Activated B cell treated with CpG ODN at 0.5 μM for 24 hours (primary cell): ENCODE data around the gene WDR64. TPM values are rescaled to one million over a fixed set of nuclear protein-coding genes. Genes with fewer than 3 reads are reported as not detected.
A peak's percentile ranks its signal among the peaks of the same experiment; 100 is the strongest.

ENCODE experiments used
- ATAC-seq: fragments of 200-7000 bp; cut with Tn5 transposase; one replicate; pipeline ENCODE4 v1.10.0; 2021; ENCODE audit warnings: low read depth, mild to moderate bottlenecking, moderate library complexity
- CTCF ChIA-PET: fragments of 350-600 bp; sonication (Branson Sonifier 250); formaldehyde crosslinking; loops from one replicate; lab custom pipeline; 2021; ENCODE audit warnings: antibody characterized with exemption; lab: Charles Lee
- POLR2A ChIA-PET: fragments of 350-600 bp; sonication (Branson Sonifier 250); formaldehyde crosslinking; loops from one replicate; lab custom pipeline; 2021; ENCODE audit warnings: antibody characterized with exemption; lab: Charles Lee
- DNase-seq: peaks from one replicate; pipeline ENCODE4 v3.0.0; 2022
- H3K27ac Mint-ChIP-seq: one replicate; pipeline ENCODE4 v1.8.0; 2020; ENCODE audit warnings: mixed read lengths
- H3K27me3 Mint-ChIP-seq: one replicate; pipeline ENCODE4 v1.8.0; 2021; ENCODE audit warnings: mixed read lengths
- H3K36me3 Mint-ChIP-seq: one replicate; pipeline ENCODE4 v1.8.0; 2021; ENCODE audit warnings: low read depth, mixed read lengths
- H3K4me1 Mint-ChIP-seq: one replicate; pipeline ENCODE4 v1.8.0; 2021; ENCODE audit warnings: mixed read lengths
- H3K4me3 Mint-ChIP-seq: one replicate; pipeline ENCODE4 v1.8.0; 2020; ENCODE audit warnings: mild to moderate bottlenecking, mixed read lengths
- H3K9me3 Mint-ChIP-seq: one replicate; pipeline ENCODE4 v1.8.0; 2020; ENCODE audit warnings: mixed read lengths
- intact Hi-C: fragments of 100-400 bp; cut with micrococcal nuclease; formaldehyde crosslinking; loops from one replicate; pipeline ENCODE4 v1.15.1; 2024
- total RNA-seq: library from RNA; stranded (reverse); gene quantifications from 2 replicates; pipeline ENCODE4 v1.2.3, GENCODE V29; 2022
- TF ChIP-seq, protein P1 (sequence below): fragments of 200-600 bp; IDR thresholded peaks from one replicate; pipeline ENCODE4 v1.8.0; 2022; ENCODE audit warnings: antibody characterized with exemption, mild to moderate bottlenecking

The WDR64 gene
- total RNA-seq, 1 donor from 2014 or later, result 0.58 TPM

DNA sequence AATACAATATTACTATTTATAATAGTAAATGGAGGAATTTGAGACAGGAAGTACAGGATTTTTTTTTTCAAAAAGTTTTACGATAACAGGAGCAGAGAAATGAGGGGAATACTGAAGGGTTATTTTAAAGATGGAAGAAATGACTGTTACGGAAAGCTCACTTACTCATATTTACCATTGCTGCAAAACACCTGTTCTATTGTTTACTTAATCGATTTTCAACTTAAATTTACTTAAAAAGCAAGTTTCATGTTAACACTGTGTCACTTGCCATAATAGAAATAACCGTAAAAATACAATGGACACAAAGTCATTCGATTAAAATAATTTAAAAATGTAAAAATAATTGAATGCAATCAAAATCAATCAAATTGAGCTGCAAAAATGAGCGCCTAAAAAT is 192.5 kb downstream of the WDR64 start:
- peaks cover 2% of the 10 kb centered on the region for H3K36me3 Mint-ChIP-seq
- ATAC-seq (no peak), DNase-seq (no peak)
- ChIA-PET POLR2A (no interaction called here), CTCF (no interaction called here)
- H3K9me3 Mint-ChIP-seq, result no peaks in the 10 kb centered on the region
- H3K4me1 Mint-ChIP-seq, result peaks cover 24% of the 10 kb centered on the region
- intact Hi-C loops, result no loop called here
- H3K27ac Mint-ChIP-seq, result no peak overlapping the region
- no peaks in the 10 kb centered on the region for H3K27me3 Mint-ChIP-seq
- TF ChIP-seq, protein P1, sequence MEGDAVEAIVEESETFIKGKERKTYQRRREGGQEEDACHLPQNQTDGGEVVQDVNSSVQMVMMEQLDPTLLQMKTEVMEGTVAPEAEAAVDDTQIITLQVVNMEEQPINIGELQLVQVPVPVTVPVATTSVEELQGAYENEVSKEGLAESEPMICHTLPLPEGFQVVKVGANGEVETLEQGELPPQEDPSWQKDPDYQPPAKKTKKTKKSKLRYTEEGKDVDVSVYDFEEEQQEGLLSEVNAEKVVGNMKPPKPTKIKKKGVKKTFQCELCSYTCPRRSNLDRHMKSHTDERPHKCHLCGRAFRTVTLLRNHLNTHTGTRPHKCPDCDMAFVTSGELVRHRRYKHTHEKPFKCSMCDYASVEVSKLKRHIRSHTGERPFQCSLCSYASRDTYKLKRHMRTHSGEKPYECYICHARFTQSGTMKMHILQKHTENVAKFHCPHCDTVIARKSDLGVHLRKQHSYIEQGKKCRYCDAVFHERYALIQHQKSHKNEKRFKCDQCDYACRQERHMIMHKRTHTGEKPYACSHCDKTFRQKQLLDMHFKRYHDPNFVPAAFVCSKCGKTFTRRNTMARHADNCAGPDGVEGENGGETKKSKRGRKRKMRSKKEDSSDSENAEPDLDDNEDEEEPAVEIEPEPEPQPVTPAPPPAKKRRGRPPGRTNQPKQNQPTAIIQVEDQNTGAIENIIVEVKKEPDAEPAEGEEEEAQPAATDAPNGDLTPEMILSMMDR, result no peak
- no peak overlapping the region for H3K4me3 Mint-ChIP-seq

DNA sequence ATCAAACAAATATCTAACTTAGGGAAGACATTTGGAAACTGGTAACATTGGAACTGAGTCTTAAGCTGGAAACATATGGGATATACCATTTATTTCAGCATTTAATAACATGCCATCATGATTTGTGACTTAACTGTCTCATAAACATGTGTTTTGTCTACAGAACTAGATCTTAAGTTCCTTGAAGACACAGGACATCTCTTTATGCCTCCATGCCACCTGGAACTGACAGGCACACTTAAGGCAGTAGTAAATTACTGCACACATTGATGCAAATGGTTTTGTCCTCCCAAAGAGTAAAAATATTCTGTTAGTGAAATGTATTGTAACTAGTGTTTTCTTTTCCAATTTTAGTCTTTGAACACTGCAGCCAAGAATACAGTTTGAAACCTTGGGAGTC is 194.3 kb downstream of the WDR64 start:
- Mint-ChIP-seq H3K36me3 (peaks cover 2% of the 10 kb centered on the region), H3K4me1 (peaks cover 15% of the 10 kb centered on the region), H3K27me3 (no peaks in the 10 kb centered on the region), H3K27ac (no peak overlapping the region), H3K4me3 (no peak overlapping the region), H3K9me3 (no peaks in the 10 kb centered on the region)
- TF ChIP-seq, protein P1, result no peak
- ChIA-PET POLR2A (interaction anchor here (1.9 kb wide), 1 partner anchor 327 kb away, joined by 6 read pairs; the partner anchor contains the start of gene FH), CTCF (interaction anchor here (1.0 to 1.7 kb wide), 3 partner anchors 14 to 235 kb away, joined by 3 to 7 read pairs (median 4); no protein-coding TSS in a partner anchor)
- ATAC-seq (no peak), DNase-seq (no peak)
- intact Hi-C loops, result loop anchor here (2.0 kb wide), 2 partner anchors 50 to 1408 kb away; partner anchors contain the start of gene CEP170

DNA sequence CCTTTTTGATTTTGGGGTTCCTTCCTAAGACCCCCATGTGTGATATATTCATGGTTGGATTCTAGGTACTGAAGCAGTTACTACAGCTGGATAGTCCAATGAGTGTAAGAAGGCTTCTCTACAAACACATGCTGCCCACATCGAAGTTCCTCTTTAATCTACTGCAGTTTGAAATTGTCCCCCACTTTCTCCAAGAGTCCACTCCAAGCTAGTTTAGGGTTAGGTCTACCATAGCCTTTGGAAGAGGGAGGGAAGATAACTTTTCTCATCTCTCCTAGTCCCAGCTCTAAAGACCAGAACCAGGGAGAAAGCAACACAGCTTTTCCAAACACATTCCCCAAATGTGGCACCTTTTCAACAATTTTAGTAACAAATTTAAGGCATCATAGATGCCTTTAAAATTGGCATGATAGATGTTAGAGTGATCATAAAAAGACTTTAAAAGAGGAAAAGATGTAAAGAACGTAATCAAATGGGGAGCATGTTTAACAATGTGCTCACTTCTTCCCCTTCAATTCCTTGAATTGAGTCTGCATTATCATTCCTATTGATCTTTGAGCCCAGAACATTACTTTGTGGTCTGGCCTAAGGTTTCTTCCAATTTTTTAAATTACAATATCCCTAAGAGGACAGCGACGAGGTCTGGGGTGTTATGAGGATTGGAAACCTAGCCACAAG is 194.9 kb downstream of the WDR64 start:
- ATAC-seq (no peak), DNase-seq (no peak)
- TF ChIP-seq, protein P1, result no peak
- Mint-ChIP-seq H3K9me3 (no peaks in the 10 kb centered on the region), H3K27me3 (no peaks in the 10 kb centered on the region), H3K4me3 (peak overlapping the region; percentile 100), H3K4me1 (peaks cover 15% of the 10 kb centered on the region), H3K27ac (peak overlapping the region; percentile 99), H3K36me3 (peaks cover 2% of the 10 kb centered on the region)
- POLR2A ChIA-PET, result interaction anchor here (0.6 to 1.9 kb wide), 4 partner anchors 207 to 1612 kb away, joined by 3 to 8 read pairs (median 7); partner anchors contain the start of genes CHML, FH and OPN3
- intact Hi-C loops, result loop anchor here (1.0 to 2.0 kb wide), 8 partner anchors 50 to 1408 kb away; partner anchors contain the start of genes CEP170, CHML, FH and OPN3
- CTCF ChIA-PET, result interaction anchor here (0.7 to 1.7 kb wide), 6 partner anchors 15 to 236 kb away, joined by 3 to 7 read pairs (median 4); partner anchors contain the start of gene MAP1LC3C

DNA sequence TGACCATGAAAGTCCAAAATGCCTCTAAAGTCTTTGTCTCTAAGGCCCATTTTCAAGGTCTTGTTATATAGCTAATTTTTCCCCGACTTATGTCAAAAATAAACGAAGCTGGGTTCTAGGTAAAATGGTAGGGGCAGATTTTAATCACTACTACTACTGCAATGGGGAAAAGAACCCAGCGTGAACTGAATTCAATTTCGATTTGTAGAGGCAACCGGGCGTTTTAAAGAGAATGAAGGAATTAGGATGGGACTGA is 195.4 kb downstream of the WDR64 start:
- ATAC-seq (no peak), DNase-seq (no peak)
- H3K36me3 Mint-ChIP-seq, result peaks cover 2% of the 10 kb centered on the region
- intact Hi-C loops, result loop anchor here (1.0 to 2.0 kb wide), 8 partner anchors 49 to 1407 kb away; partner anchors contain the start of genes CEP170, CHML, FH and OPN3
- H3K4me3 Mint-ChIP-seq, result peak overlapping the region; percentile 100
- no peaks in the 10 kb centered on the region for H3K27me3 Mint-ChIP-seq
- peak overlapping the region; percentile 99 for H3K27ac Mint-ChIP-seq
- TF ChIP-seq, protein P1, result no peak
- H3K4me1 Mint-ChIP-seq, result peaks cover 15% of the 10 kb centered on the region
- H3K9me3 Mint-ChIP-seq, result no peaks in the 10 kb centered on the region
- ChIA-PET POLR2A (interaction anchor here (0.6 to 1.9 kb wide), 4 partner anchors 207 to 1612 kb away, joined by 3 to 8 read pairs (median 7); partner anchors contain the start of genes CHML, FH and OPN3), CTCF (interaction anchor here (0.7 to 1.7 kb wide), 6 partner anchors 15 to 236 kb away, joined by 3 to 7 read pairs (median 4); partner anchors contain the start of gene MAP1LC3C)
